GM23338 (cell line): ENCODE measurements around the gene ULK4. TPM values are rescaled to one million over a fixed set of nuclear protein-coding genes. Genes with fewer than 3 reads are reported as not detected.

ENCODE experiments used
- ATAC-seq: fragments of 200-7000 bp; cut with Tn5 transposase; 3 replicates; pipeline ENCODE4 v1.9.1; 2020
- DNase-seq: peaks from one replicate; pipeline ENCODE4 v3.0.0-alpha.2; 2015; ENCODE audit warnings: low spot score
- H2AFZ ChIP-seq: fragments of 200-600 bp; sonication (generic); 2 replicates; pipeline ENCODE4 v1.8.0; 2016; ENCODE audit warnings: antibody characterized with exemption, mild to moderate bottlenecking, moderate library complexity
- H3F3A ChIP-seq: fragments of 200-600 bp; sonication (generic); replicated peaks from 2 replicates; pipeline ENCODE4 v1.8.0; 2017; ENCODE audit warnings: antibody characterized with exemption, mixed run types, low read depth
- H3K27ac ChIP-seq: fragments of 200-600 bp; sonication (generic); 2 replicates; pipeline ENCODE4 v1.6.1; 2016; ENCODE audit warnings: low read depth
- H3K27me3 ChIP-seq: fragments of 200-600 bp; sonication (generic); 2 replicates; pipeline ENCODE4 v1.8.0; 2016; ENCODE audit warnings: mild to moderate bottlenecking, mixed run types, moderate library complexity; ENCODE audit not compliant: insufficient read depth
- H3K36me3 ChIP-seq: fragments of 200-600 bp; sonication (generic); 2 replicates; pipeline ENCODE4 v1.8.0; 2016; ENCODE audit warnings: mild to moderate bottlenecking; ENCODE audit not compliant: insufficient read depth
- H3K4me1 ChIP-seq: fragments of 200-600 bp; sonication (generic); 2 replicates; pipeline ENCODE4 v1.8.0; 2016; ENCODE audit warnings: mild to moderate bottlenecking, moderate library complexity; ENCODE audit not compliant: insufficient read depth
- H3K4me2 ChIP-seq: fragments of 200-600 bp; sonication (generic); 2 replicates; pipeline ENCODE4 v1.7.1; 2017; ENCODE audit warnings: mixed run types
- H3K4me3 ChIP-seq: fragments of 200-600 bp; sonication (generic); 2 replicates; pipeline ENCODE4 v1.6.1; 2016; ENCODE audit warnings: mixed run types
- H3K79me2 ChIP-seq: fragments of 200-600 bp; sonication (generic); replicated peaks from 2 replicates; pipeline ENCODE4 v1.8.0; 2017; ENCODE audit warnings: mild to moderate bottlenecking; ENCODE audit not compliant: insufficient read depth
- H3K9me2 ChIP-seq: fragments of 200-600 bp; sonication (generic); 2 replicates; pipeline ENCODE4 v1.8.0; 2017; ENCODE audit not compliant: insufficient read depth
- H4K20me1 ChIP-seq: fragments of 200-600 bp; sonication (generic); replicated peaks from 2 replicates; pipeline ENCODE4 v1.8.0; 2017; ENCODE audit warnings: mild to moderate bottlenecking; ENCODE audit not compliant: insufficient read depth
- H3K27ac Mint-ChIP-seq: 2 replicates; pipeline ENCODE4 v1.8.0; 2020; ENCODE audit warnings: inconsistent platforms, mild to moderate bottlenecking, moderate library complexity, mixed read lengths
- H3K27me3 Mint-ChIP-seq: 3 replicates; pipeline ENCODE4 v1.8.0; 2022; ENCODE audit warnings: low read depth, mild to moderate bottlenecking, moderate library complexity, mixed read lengths, inconsistent platforms; ENCODE audit not compliant: insufficient read depth, poor library complexity
- H3K36me3 Mint-ChIP-seq: 3 replicates; pipeline ENCODE4 v1.8.0; 2021; ENCODE audit warnings: low read depth, mild to moderate bottlenecking, inconsistent platforms, moderate library complexity, mixed read lengths
- H3K4me1 Mint-ChIP-seq: 3 replicates; pipeline ENCODE4 v1.8.0; 2020; ENCODE audit warnings: mild to moderate bottlenecking, inconsistent platforms, mixed read lengths
- H3K4me3 Mint-ChIP-seq: 3 replicates; pipeline ENCODE4 v1.8.0; 2021; ENCODE audit warnings: moderate library complexity, mild to moderate bottlenecking, inconsistent platforms, mixed read lengths
- H3K9me3 Mint-ChIP-seq: 3 replicates; pipeline ENCODE4 v1.8.0; 2020; ENCODE audit warnings: moderate library complexity, mild to moderate bottlenecking, inconsistent platforms, mixed read lengths
- CREB1 ChIP-seq: fragments of 250-450 bp; sonication (Bioruptor Pico); IDR thresholded peaks from 2 replicates; pipeline ENCODE4 v1.5.0; 2020; ENCODE audit warnings: low read depth, mild to moderate bottlenecking, moderate library complexity
- EZH2 ChIP-seq: fragments of 200-600 bp; sonication (generic); IDR thresholded peaks from one replicate; pipeline ENCODE4 v1.8.0; 2017; ENCODE audit warnings: antibody characterized with exemption, mild to moderate bottlenecking, low read depth; ENCODE audit not compliant: unreplicated experiment
- EZH2phosphoT487 ChIP-seq: fragments of 200-600 bp; sonication (generic); IDR thresholded peaks from one replicate; pipeline ENCODE4 v1.8.1; 2018; ENCODE audit warnings: antibody characterized with exemption; ENCODE audit not compliant: unreplicated experiment
- JUNB ChIP-seq: IDR thresholded peaks from one replicate; pipeline ENCODE4 v1.6.1; 2016; ENCODE audit warnings: antibody characterized with exemption; ENCODE audit not compliant: unreplicated experiment
- NANOG ChIP-seq: IDR thresholded peaks from 2 replicates; pipeline ENCODE4 v1.6.1; 2016; ENCODE audit warnings: antibody characterized with exemption, borderline replicate concordance
- POLR2AphosphoS5 ChIP-seq: IDR thresholded peaks from 2 replicates; pipeline ENCODE4 v1.6.1; 2016; ENCODE audit warnings: antibody characterized with exemption, low read depth
- STAT1 ChIP-seq: IDR thresholded peaks from one replicate; pipeline ENCODE4 v1.6.1; 2016; ENCODE audit warnings: antibody characterized with exemption; ENCODE audit not compliant: unreplicated experiment
- ZNF331 ChIP-seq: fragments of 250-450 bp; sonication (Bioruptor Pico); IDR thresholded peaks from 2 replicates; pipeline ENCODE4 v1.5.0; 2020; ENCODE audit warnings: low read depth, mild to moderate bottlenecking, moderate library complexity
- polyA plus RNA-seq: library from polyadenylated mRNA; unstranded; fragments of >200 nt; fragmentation: Nextera tagmentation; extraction: Ambion mirVana; gene quantifications from 2 replicates; pipeline ENCODE4 v1.2.1, GENCODE V29; 2016
- total RNA-seq: library from RNA; depleted of rRNA; stranded (reverse); fragments of >200 nt; shearing (Covaris generic); gene quantifications from 2 replicates; pipeline ENCODE4 v1.2.3, GENCODE V29; 2014
- TF ChIP-seq, protein P1 (sequence below), 2 experiments: fragments of 200-600 bp in 1 of 2; sonication (generic) in 1 of 2; conservative IDR thresholded peaks; 2 replicates each; pipeline versions ENCODE4 v1.5.1 to v1.6.1; 2016 to 2017; ENCODE audit warnings: antibody characterized with exemption in 2 of 2, low read depth in 2 of 2, mild to moderate bottlenecking in 2 of 2, moderate library complexity in 1 of 2
- TF ChIP-seq, protein P2 (sequence below): fragments of 250-450 bp; sonication (Bioruptor Pico); IDR thresholded peaks from 2 replicates; pipeline ENCODE4 v1.5.0; 2020; ENCODE audit warnings: mild to moderate bottlenecking, moderate library complexity
- TF ChIP-seq, protein P3 (sequence below): IDR thresholded peaks from one replicate; pipeline ENCODE4 v1.6.1; 2018; ENCODE audit warnings: antibody characterized with exemption; ENCODE audit not compliant: unreplicated experiment

Gene ULK4
- total and polyA plus RNA-seq, 2 experiments from 2014 or later = 20.8 to 41.4 TPM

DNA sequence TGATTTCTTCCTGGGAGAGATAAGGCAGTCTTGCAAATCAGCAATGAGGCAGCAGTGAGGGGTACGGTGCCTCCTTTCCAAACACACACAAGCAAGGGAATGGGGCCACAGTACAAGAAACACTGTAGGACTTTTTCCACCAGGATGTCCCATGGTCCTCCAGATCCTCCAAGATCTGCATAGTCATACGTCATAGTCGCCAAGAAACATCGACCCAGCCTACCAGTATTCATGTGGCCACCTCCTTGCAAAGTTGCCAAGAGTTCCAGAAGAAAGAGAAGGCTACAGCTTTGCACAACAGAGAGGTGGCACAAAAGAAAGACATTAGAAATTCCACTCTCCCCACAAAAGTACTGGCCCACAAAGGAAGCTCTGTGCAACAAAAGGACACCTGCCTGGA lies 504.7 kb downstream of the ULK4 start:
- DNase-seq (no peak), ATAC-seq (no peak)
- Mint-ChIP-seq H3K4me1 (peaks cover 14% of the 10 kb centered on the region), H3K4me3 (no peak overlapping the region), H3K36me3 (peaks cover 12% of the 10 kb centered on the region; the same call in 2 of the 3 replicates), H3K27ac (no peak overlapping the region; the same call in 1 of the 2 replicates), H3K9me3 (peaks cover 8% of the 10 kb centered on the region; the same call in 1 of the 3 replicates), H3K27me3 (no peaks in the 10 kb centered on the region)
- Histone ChIP-seq H3F3A (no peaks in the 10 kb centered on the region), H3K27me3 (no peaks in the 10 kb centered on the region), H3K4me3 (no peak overlapping the region), H3K4me2 (no peak overlapping the region), H3K9me2 (peaks cover 7% of the 10 kb centered on the region; the same call in 1 of the 2 replicates), H4K20me1 (no peaks in the 10 kb centered on the region), H3K27ac (no peak overlapping the region), H3K36me3 (no peaks in the 10 kb centered on the region), H3K79me2 (no peaks in the 10 kb centered on the region), H2AFZ (no peak overlapping the region), H3K4me1 (peaks cover 5% of the 10 kb centered on the region; the same call in 1 of the 2 replicates)
- no peak for TF ChIP-seq STAT1

- ATAC-seq (no peak), DNase-seq (no peak)
- no peaks in the 10 kb centered on the region for H3K36me3 ChIP-seq
- no peaks in the 10 kb centered on the region for H4K20me1 ChIP-seq
- H3K27me3 Mint-ChIP-seq = no peaks in the 10 kb centered on the region
- peaks cover 8% of the 10 kb centered on the region; the same call in 1 of the 3 replicates for H3K9me3 Mint-ChIP-seq
- no peak overlapping the region for H2AFZ ChIP-seq
- H3K27me3 ChIP-seq = no peaks in the 10 kb centered on the region
- H3K4me3 Mint-ChIP-seq = no peak overlapping the region
- no peak overlapping the region for H3K4me2 ChIP-seq
- no peak overlapping the region for H3K4me3 ChIP-seq
- H3K4me1 ChIP-seq = peaks cover 5% of the 10 kb centered on the region; the same call in 1 of the 2 replicates
- TF ChIP-seq STAT1 (no peak), CREB1 (CRISPR knock-in tag) (no peak), JUNB (no peak), ZNF331 (CRISPR knock-in tag) (no peak), NANOG (no peak), EZH2 (no peak), POLR2AphosphoS5 (no peak), EZH2phosphoT487 (no peak)
- TF ChIP-seq, protein P1, sequence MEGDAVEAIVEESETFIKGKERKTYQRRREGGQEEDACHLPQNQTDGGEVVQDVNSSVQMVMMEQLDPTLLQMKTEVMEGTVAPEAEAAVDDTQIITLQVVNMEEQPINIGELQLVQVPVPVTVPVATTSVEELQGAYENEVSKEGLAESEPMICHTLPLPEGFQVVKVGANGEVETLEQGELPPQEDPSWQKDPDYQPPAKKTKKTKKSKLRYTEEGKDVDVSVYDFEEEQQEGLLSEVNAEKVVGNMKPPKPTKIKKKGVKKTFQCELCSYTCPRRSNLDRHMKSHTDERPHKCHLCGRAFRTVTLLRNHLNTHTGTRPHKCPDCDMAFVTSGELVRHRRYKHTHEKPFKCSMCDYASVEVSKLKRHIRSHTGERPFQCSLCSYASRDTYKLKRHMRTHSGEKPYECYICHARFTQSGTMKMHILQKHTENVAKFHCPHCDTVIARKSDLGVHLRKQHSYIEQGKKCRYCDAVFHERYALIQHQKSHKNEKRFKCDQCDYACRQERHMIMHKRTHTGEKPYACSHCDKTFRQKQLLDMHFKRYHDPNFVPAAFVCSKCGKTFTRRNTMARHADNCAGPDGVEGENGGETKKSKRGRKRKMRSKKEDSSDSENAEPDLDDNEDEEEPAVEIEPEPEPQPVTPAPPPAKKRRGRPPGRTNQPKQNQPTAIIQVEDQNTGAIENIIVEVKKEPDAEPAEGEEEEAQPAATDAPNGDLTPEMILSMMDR (conservative IDR thresholded peaks at IDR 0.05; ENCODE audit: low read depth in 2 of 2) = no peak
- TF ChIP-seq, protein P2, sequence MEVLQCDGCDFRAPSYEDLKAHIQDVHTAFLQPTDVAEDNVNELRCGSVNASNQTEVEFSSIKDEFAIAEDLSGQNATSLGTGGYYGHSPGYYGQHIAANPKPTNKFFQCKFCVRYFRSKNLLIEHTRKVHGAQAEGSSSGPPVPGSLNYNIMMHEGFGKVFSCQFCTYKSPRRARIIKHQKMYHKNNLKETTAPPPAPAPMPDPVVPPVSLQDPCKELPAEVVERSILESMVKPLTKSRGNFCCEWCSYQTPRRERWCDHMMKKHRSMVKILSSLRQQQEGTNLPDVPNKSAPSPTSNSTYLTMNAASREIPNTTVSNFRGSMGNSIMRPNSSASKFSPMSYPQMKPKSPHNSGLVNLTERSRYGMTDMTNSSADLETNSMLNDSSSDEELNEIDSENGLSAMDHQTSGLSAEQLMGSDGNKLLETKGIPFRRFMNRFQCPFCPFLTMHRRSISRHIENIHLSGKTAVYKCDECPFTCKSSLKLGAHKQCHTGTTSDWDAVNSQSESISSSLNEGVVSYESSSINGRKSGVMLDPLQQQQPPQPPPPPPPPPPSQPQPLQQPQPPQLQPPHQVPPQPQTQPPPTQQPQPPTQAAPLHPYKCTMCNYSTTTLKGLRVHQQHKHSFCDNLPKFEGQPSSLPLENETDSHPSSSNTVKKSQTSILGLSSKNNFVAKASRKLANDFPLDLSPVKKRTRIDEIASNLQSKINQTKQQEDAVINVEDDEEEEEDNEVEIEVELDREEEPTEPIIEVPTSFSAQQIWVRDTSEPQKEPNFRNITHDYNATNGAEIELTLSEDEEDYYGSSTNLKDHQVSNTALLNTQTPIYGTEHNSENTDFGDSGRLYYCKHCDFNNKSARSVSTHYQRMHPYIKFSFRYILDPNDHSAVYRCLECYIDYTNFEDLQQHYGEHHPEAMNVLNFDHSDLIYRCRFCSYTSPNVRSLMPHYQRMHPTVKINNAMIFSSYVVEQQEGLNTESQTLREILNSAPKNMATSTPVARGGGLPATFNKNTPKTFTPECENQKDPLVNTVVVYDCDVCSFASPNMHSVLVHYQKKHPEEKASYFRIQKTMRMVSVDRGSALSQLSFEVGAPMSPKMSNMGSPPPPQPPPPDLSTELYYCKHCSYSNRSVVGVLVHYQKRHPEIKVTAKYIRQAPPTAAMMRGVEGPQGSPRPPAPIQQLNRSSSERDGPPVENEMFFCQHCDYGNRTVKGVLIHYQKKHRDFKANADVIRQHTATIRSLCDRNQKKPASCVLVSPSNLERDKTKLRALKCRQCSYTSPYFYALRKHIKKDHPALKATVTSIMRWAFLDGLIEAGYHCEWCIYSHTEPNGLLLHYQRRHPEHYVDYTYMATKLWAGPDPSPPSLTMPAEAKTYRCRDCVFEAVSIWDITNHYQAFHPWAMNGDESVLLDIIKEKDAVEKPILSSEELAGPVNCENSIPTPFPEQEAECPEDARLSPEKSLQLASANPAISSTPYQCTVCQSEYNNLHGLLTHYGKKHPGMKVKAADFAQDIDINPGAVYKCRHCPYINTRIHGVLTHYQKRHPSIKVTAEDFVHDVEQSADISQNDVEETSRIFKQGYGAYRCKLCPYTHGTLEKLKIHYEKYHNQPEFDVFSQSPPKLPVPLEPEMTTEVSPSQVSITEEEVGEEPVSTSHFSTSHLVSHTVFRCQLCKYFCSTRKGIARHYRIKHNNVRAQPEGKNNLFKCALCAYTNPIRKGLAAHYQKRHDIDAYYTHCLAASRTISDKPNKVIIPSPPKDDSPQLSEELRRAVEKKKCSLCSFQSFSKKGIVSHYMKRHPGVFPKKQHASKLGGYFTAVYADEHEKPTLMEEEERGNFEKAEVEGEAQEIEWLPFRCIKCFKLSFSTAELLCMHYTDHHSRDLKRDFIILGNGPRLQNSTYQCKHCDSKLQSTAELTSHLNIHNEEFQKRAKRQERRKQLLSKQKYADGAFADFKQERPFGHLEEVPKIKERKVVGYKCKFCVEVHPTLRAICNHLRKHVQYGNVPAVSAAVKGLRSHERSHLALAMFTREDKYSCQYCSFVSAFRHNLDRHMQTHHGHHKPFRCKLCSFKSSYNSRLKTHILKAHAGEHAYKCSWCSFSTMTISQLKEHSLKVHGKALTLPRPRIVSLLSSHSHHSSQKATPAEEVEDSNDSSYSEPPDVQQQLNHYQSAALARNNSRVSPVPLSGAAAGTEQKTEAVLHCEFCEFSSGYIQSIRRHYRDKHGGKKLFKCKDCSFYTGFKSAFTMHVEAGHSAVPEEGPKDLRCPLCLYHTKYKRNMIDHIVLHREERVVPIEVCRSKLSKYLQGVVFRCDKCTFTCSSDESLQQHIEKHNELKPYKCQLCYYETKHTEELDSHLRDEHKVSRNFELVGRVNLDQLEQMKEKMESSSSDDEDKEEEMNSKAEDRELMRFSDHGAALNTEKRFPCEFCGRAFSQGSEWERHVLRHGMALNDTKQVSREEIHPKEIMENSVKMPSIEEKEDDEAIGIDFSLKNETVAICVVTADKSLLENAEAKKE (CRISPR knock-in tag) = no peak
- TF ChIP-seq, protein P3, sequence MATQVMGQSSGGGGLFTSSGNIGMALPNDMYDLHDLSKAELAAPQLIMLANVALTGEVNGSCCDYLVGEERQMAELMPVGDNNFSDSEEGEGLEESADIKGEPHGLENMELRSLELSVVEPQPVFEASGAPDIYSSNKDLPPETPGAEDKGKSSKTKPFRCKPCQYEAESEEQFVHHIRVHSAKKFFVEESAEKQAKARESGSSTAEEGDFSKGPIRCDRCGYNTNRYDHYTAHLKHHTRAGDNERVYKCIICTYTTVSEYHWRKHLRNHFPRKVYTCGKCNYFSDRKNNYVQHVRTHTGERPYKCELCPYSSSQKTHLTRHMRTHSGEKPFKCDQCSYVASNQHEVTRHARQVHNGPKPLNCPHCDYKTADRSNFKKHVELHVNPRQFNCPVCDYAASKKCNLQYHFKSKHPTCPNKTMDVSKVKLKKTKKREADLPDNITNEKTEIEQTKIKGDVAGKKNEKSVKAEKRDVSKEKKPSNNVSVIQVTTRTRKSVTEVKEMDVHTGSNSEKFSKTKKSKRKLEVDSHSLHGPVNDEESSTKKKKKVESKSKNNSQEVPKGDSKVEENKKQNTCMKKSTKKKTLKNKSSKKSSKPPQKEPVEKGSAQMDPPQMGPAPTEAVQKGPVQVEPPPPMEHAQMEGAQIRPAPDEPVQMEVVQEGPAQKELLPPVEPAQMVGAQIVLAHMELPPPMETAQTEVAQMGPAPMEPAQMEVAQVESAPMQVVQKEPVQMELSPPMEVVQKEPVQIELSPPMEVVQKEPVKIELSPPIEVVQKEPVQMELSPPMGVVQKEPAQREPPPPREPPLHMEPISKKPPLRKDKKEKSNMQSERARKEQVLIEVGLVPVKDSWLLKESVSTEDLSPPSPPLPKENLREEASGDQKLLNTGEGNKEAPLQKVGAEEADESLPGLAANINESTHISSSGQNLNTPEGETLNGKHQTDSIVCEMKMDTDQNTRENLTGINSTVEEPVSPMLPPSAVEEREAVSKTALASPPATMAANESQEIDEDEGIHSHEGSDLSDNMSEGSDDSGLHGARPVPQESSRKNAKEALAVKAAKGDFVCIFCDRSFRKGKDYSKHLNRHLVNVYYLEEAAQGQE = no peak
- H3F3A ChIP-seq = no peaks in the 10 kb centered on the region
- peaks cover 12% of the 10 kb centered on the region; the same call in 2 of the 3 replicates for H3K36me3 Mint-ChIP-seq
- no peak overlapping the region for H3K27ac Mint-ChIP-seq
- H3K79me2 ChIP-seq = no peaks in the 10 kb centered on the region
- H3K9me2 ChIP-seq = peaks cover 7% of the 10 kb centered on the region; the same call in 1 of the 2 replicates
- no peak overlapping the region for H3K27ac ChIP-seq
- H3K4me1 Mint-ChIP-seq = peaks cover 16% of the 10 kb centered on the region
These were observed 505.7 kb downstream of the ULK4 start for GRCh38 chr3:41456162-41456561.
